Naive B cell (primary cell): ENCODE data around the gene CD164L2. TPM values are rescaled to one million over a fixed set of nuclear protein-coding genes. Genes with fewer than 3 reads are reported as not detected.
A peak's percentile ranks its signal among the peaks of the same experiment; 100 is the strongest.

Experiments
- ATAC-seq, 2 donors: fragments of 150-1000 bp; cut with Tn5 transposase; 2 replicates each; pipeline ENCODE4 v1.10.0; 2021; ENCODE audit warnings: low read depth in 2 of 2, mild to moderate bottlenecking in 2 of 2, moderate library complexity in 2 of 2
- DNase-seq: peaks from one replicate; pipeline ENCODE4 v3.0.0; 2022
- H3K27ac Mint-ChIP-seq, 6 donors: one replicate each; pipeline ENCODE4 v1.8.0; 2020 to 2022; ENCODE audit warnings: mild to moderate bottlenecking in 6 of 6, mixed read lengths in 6 of 6, moderate library complexity in 5 of 6, inconsistent platforms in 2 of 6
- H3K27me3 Mint-ChIP-seq, 3 donors: one replicate each; pipeline ENCODE4 v1.8.0; 2021 to 2022; ENCODE audit warnings: mixed read lengths in 3 of 3, mild to moderate bottlenecking in 1 of 3
- H3K36me3 Mint-ChIP-seq, 2 donors: one replicate each; pipeline ENCODE4 v1.8.0; 2020 to 2022; ENCODE audit warnings: mixed read lengths in 2 of 2, inconsistent platforms in 1 of 2, mild to moderate bottlenecking in 1 of 2
- H3K4me1 Mint-ChIP-seq, 3 donors: one replicate each; pipeline ENCODE4 v1.8.0; 2020 to 2022; ENCODE audit warnings: mixed read lengths in 3 of 3, inconsistent platforms in 1 of 3, mild to moderate bottlenecking in 1 of 3, moderate library complexity in 1 of 3
- H3K4me3 Mint-ChIP-seq, 8 donors: one replicate each; pipeline ENCODE4 v1.8.0; 2020 to 2022; ENCODE audit warnings: mild to moderate bottlenecking in 8 of 8, mixed read lengths in 8 of 8, moderate library complexity in 8 of 8, inconsistent platforms in 2 of 8
- H3K9me3 Mint-ChIP-seq, 7 donors: one replicate each; pipeline ENCODE4 v1.8.0; 2020 to 2022; ENCODE audit warnings: mixed read lengths in 7 of 7, mild to moderate bottlenecking in 5 of 7, inconsistent platforms in 2 of 7, moderate library complexity in 1 of 7
- polyA plus RNA-seq, 6 donors: library from polyadenylated mRNA; unstranded; fragments of 300-500 nt; fragmentation: Illumina TruSeq; gene quantifications; one replicate each; pipeline ENCODE4 v1.2.3, GENCODE V29; 2021; ENCODE audit warnings: low read depth in 6 of 6

CD164L2 gene
- polyA plus RNA-seq, 6 donors from 2014 or later = not detected

- Mint-ChIP-seq H3K4me3 (peak overlapping the region; percentile 77 to 93 (median 82)), H3K27me3 (no peaks in the 10 kb centered on the region), H3K36me3 (no peaks in the 10 kb centered on the region), H3K27ac (no peak overlapping the region), H3K4me1 (peaks cover 49 to 66% (median 62%) of the 10 kb centered on the region in 3 donors), H3K9me3 (no peaks in the 10 kb centered on the region)
- DNase-seq (no peak), ATAC-seq (no peak)
These were observed 22.1 kb downstream of the CD164L2 start for GRCh38 chr1:27361044-27361402.

GRCh38 chr1:27360159-27361043, 22.7 kb downstream of the CD164L2 start:
- peak overlapping the region in 3 of 6 donors; percentile 26 to 72 (median 27) for H3K27ac Mint-ChIP-seq
- peak overlapping the region; percentile 77 to 93 (median 82) for H3K4me3 Mint-ChIP-seq
- no peaks in the 10 kb centered on the region for H3K27me3 Mint-ChIP-seq
- peaks cover 46 to 67% (median 59%) of the 10 kb centered on the region in 3 donors for H3K4me1 Mint-ChIP-seq
- ATAC-seq (peak; percentile 37 to 43), DNase-seq (peak; percentile 49)
- H3K9me3 Mint-ChIP-seq = no peaks in the 10 kb centered on the region
- no peaks in the 10 kb centered on the region for H3K36me3 Mint-ChIP-seq

- H3K27me3 Mint-ChIP-seq = no peaks in the 10 kb centered on the region
- H3K4me3 Mint-ChIP-seq = peak overlapping the region; percentile 77 to 93 (median 82)
- peaks cover 43 to 63% (median 56%) of the 10 kb centered on the region in 3 donors for H3K4me1 Mint-ChIP-seq
- no peaks in the 10 kb centered on the region for H3K36me3 Mint-ChIP-seq
- DNase-seq (no peak), ATAC-seq (peak in 1 of 2 donors; percentile 15)
- peak overlapping the region in 1 of 6 donors; percentile 72 for H3K27ac Mint-ChIP-seq
- H3K9me3 Mint-ChIP-seq = no peaks in the 10 kb centered on the region
These were observed 23.3 kb downstream of the CD164L2 start for GRCh38 chr1:27359822-27360158.

GRCh38 chr1:27358928-27359313, 24.2 kb downstream of the CD164L2 start:
- no peak for DNase-seq
- H3K27ac Mint-ChIP-seq = peak overlapping the region in 2 of 6 donors; percentile 39 to 88
- peak overlapping the region in 7 of 8 donors; percentile 62 to 85 (median 77) for H3K4me3 Mint-ChIP-seq
- H3K27me3 Mint-ChIP-seq = no peaks in the 10 kb centered on the region
- no peaks in the 10 kb centered on the region for H3K36me3 Mint-ChIP-seq
- H3K9me3 Mint-ChIP-seq = no peaks in the 10 kb centered on the region
- ATAC-seq = no peak
- peaks cover 37 to 55% (median 47%) of the 10 kb centered on the region in 3 donors for H3K4me1 Mint-ChIP-seq

- ATAC-seq (no peak), DNase-seq (no peak)
- H3K9me3 Mint-ChIP-seq = no peaks in the 10 kb centered on the region
- peak overlapping the region in 7 of 8 donors; percentile 40 to 87 (median 77) for H3K4me3 Mint-ChIP-seq
- H3K27me3 Mint-ChIP-seq = no peaks in the 10 kb centered on the region
- H3K36me3 Mint-ChIP-seq = no peaks in the 10 kb centered on the region
- H3K27ac Mint-ChIP-seq = peak overlapping the region in 3 of 6 donors; percentile 15 to 56 (median 41)
- peaks cover 37 to 55% (median 41%) of the 10 kb centered on the region in 3 donors for H3K4me1 Mint-ChIP-seq
These were observed 24.9 kb downstream of the CD164L2 start for GRCh38 chr1:27358038-27358927.

GRCh38 chr1:27357281-27358037, 25.7 kb downstream of the CD164L2 start:
- Mint-ChIP-seq H3K9me3 (no peaks in the 10 kb centered on the region), H3K4me1 (peaks cover 34 to 52% (median 35%) of the 10 kb centered on the region in 3 donors), H3K36me3 (no peaks in the 10 kb centered on the region), H3K27me3 (no peaks in the 10 kb centered on the region), H3K4me3 (peak overlapping the region; percentile 67 to 87 (median 80)), H3K27ac (peak overlapping the region in 4 of 6 donors; percentile 56 to 84 (median 64))
- DNase-seq (peak; percentile 78), ATAC-seq (peak; percentile 68 to 78)

GRCh38 chr1:27356619-27357280, 26.4 kb downstream of the CD164L2 start:
- Mint-ChIP-seq H3K4me1 (peaks cover 34 to 52% (median 35%) of the 10 kb centered on the region in 3 donors), H3K4me3 (peak overlapping the region; percentile 67 to 87 (median 80)), H3K27me3 (no peaks in the 10 kb centered on the region), H3K27ac (peak overlapping the region in 3 of 6 donors; percentile 57 to 84 (median 71)), H3K9me3 (no peaks in the 10 kb centered on the region), H3K36me3 (no peaks in the 10 kb centered on the region)
- DNase-seq (peak; percentile 18), ATAC-seq (peak in 1 of 2 donors; percentile 36)

GRCh38 chr1:27356277-27356618, 26.9 kb downstream of the CD164L2 start:
- H3K4me3 Mint-ChIP-seq = peak overlapping the region; percentile 50 to 84 (median 66)

GRCh38 chr1:27355683-27356082, 27.4 kb downstream of the CD164L2 start:
- H3K4me3 Mint-ChIP-seq = peak overlapping the region in 6 of 8 donors; percentile 8 to 70 (median 29)
- ATAC-seq (no peak), DNase-seq (no peak)
- H3K36me3 Mint-ChIP-seq = no peaks in the 10 kb centered on the region
- peaks cover 27 to 49% (median 27%) of the 10 kb centered on the region in 3 donors for H3K4me1 Mint-ChIP-seq
- peak overlapping the region in 2 of 6 donors; percentile 86 to 94 for H3K27ac Mint-ChIP-seq
- H3K27me3 Mint-ChIP-seq = no peaks in the 10 kb centered on the region
- H3K9me3 Mint-ChIP-seq = no peaks in the 10 kb centered on the region

More at GRCh38 chr1:27356277-27356618, 26.9 kb downstream of the CD164L2 start:
- Mint-ChIP-seq H3K9me3 (no peaks in the 10 kb centered on the region), H3K36me3 (no peaks in the 10 kb centered on the region), H3K27ac (peak overlapping the region in 2 of 6 donors; percentile 51 to 56), H3K4me1 (peaks cover 32 to 52% (median 33%) of the 10 kb centered on the region in 3 donors), H3K27me3 (no peaks in the 10 kb centered on the region)
- no peak for DNase-seq
- ATAC-seq = no peak

- no peaks in the 10 kb centered on the region for H3K27me3 Mint-ChIP-seq
- no peak overlapping the region for H3K4me3 Mint-ChIP-seq
- ATAC-seq (no peak), DNase-seq (no peak)
- peaks cover 10 to 29% (median 11%) of the 10 kb centered on the region in 3 donors for H3K4me1 Mint-ChIP-seq
- no peaks in the 10 kb centered on the region for H3K36me3 Mint-ChIP-seq
- no peaks in the 10 kb centered on the region for H3K9me3 Mint-ChIP-seq
- peak overlapping the region in 2 of 6 donors; percentile 18 to 75 for H3K27ac Mint-ChIP-seq
These were observed 29.5 kb downstream of the CD164L2 start for GRCh38 chr1:27353629-27354028.

- Mint-ChIP-seq H3K4me1 (peaks cover 10 to 28% (median 12%) of the 10 kb centered on the region in 3 donors), H3K9me3 (no peaks in the 10 kb centered on the region), H3K27ac (peak overlapping the region in 1 of 6 donors; percentile 18), H3K36me3 (no peaks in the 10 kb centered on the region), H3K4me3 (no peak overlapping the region), H3K27me3 (no peaks in the 10 kb centered on the region)
- ATAC-seq = no peak
- no peak for DNase-seq
These were observed 30.0 kb downstream of the CD164L2 start for GRCh38 chr1:27353166-27353565.

GRCh38 chr1:27351541-27352107, 31.5 kb downstream of the CD164L2 start:
- H3K36me3 Mint-ChIP-seq = no peaks in the 10 kb centered on the region
- H3K9me3 Mint-ChIP-seq = no peaks in the 10 kb centered on the region
- no peak overlapping the region for H3K4me3 Mint-ChIP-seq
- H3K27me3 Mint-ChIP-seq = no peaks in the 10 kb centered on the region
- DNase-seq (no peak), ATAC-seq (no peak)
- H3K4me1 Mint-ChIP-seq = peaks cover 14 to 28% (median 17%) of the 10 kb centered on the region in 3 donors
- no peak overlapping the region for H3K27ac Mint-ChIP-seq
